Smooth muscle cell (in vitro differentiated cells): ENCODE measurements around the gene F12. TPM values are rescaled to one million over a fixed set of nuclear protein-coding genes. Genes with fewer than 3 reads are reported as not detected.

Experiments used
- DNase-seq: peaks from one replicate; lab custom pipeline; 2025; ENCODE audit not compliant: unreplicated experiment; lab: John Stamatoyannopoulos, UW
- H2AFZ ChIP-seq: fragments of 200-600 bp; sonication (generic); 2 replicates; pipeline ENCODE4 v1.6.0; 2016; ENCODE audit warnings: antibody characterized with exemption, low read depth, mild to moderate bottlenecking
- H3F3A ChIP-seq: fragments of 200-600 bp; sonication (generic); 2 replicates; pipeline ENCODE4 v1.6.0; 2017; ENCODE audit warnings: antibody characterized with exemption, low read depth
- H3K27ac ChIP-seq: fragments of 200-600 bp; sonication (generic); 2 replicates; pipeline ENCODE4 v1.5.1; 2016; ENCODE audit warnings: low read depth, mild to moderate bottlenecking
- H3K27me3 ChIP-seq: fragments of 200-600 bp; sonication (generic); 2 replicates; pipeline ENCODE4 v1.6.1; 2016; ENCODE audit warnings: low read depth, mild to moderate bottlenecking
- H3K36me3 ChIP-seq: fragments of 200-600 bp; sonication (generic); 2 replicates; pipeline ENCODE4 v1.5.1; 2016; ENCODE audit warnings: low read depth
- H3K4me1 ChIP-seq: fragments of 200-600 bp; sonication (generic); 2 replicates; pipeline ENCODE4 v1.5.1; 2016; ENCODE audit warnings: low read depth
- H3K4me2 ChIP-seq: fragments of 200-600 bp; sonication (generic); 2 replicates; pipeline ENCODE4 v1.6.0; 2016; ENCODE audit warnings: mild to moderate bottlenecking
- H3K4me3 ChIP-seq: fragments of 200-600 bp; sonication (generic); 2 replicates; pipeline ENCODE4 v1.5.1; 2016; ENCODE audit warnings: mild to moderate bottlenecking
- H3K79me2 ChIP-seq: fragments of 200-600 bp; sonication (generic); 2 replicates; pipeline ENCODE4 v1.6.0; 2016; ENCODE audit warnings: low read depth, mild to moderate bottlenecking
- H3K9ac ChIP-seq: fragments of 200-600 bp; sonication (generic); 2 replicates; pipeline ENCODE4 v1.6.0; 2016; ENCODE audit warnings: low read depth
- H3K9me3 ChIP-seq: fragments of 200-600 bp; sonication (generic); replicated peaks from 2 replicates; pipeline ENCODE4 v1.5.1; 2016; ENCODE audit warnings: low read depth
- H4K20me1 ChIP-seq: fragments of 200-600 bp; sonication (generic); 2 replicates; pipeline ENCODE4 v1.6.0; 2016; ENCODE audit warnings: low read depth
- CTCF ChIP-seq: fragments of 200-600 bp; sonication (generic); IDR thresholded peaks from 2 replicates; pipeline ENCODE4 v1.5.1; 2017; ENCODE audit warnings: borderline replicate concordance, mild to moderate bottlenecking, antibody characterized with exemption; ENCODE audit not compliant: insufficient read depth, poor library complexity, severe bottlenecking
- WGBS: methylation state at CpG from one replicate; pipeline ENCODE4 v1.1.7; 2016; ENCODE audit warnings: low lambda C conversion rate; 5-methylcytosine and 5-hydroxymethylcytosine counted together
- polyA plus RNA-seq: library from polyadenylated mRNA; unstranded; fragments of >200 nt; fragmentation: Nextera tagmentation; extraction: Ambion mirVana; gene quantifications from 2 replicates; pipeline ENCODE4 v1.2.1, GENCODE V29; 2016
- total RNA-seq: library from RNA; depleted of rRNA; stranded (reverse); fragments of >200 nt; gene quantifications from 2 replicates; pipeline ENCODE4 v1.2.3, GENCODE V29; 2014

The F12 gene
- total and polyA plus RNA-seq, 2 experiments from 2014 or later, result 3.6 to 15.0 TPM

DNA sequence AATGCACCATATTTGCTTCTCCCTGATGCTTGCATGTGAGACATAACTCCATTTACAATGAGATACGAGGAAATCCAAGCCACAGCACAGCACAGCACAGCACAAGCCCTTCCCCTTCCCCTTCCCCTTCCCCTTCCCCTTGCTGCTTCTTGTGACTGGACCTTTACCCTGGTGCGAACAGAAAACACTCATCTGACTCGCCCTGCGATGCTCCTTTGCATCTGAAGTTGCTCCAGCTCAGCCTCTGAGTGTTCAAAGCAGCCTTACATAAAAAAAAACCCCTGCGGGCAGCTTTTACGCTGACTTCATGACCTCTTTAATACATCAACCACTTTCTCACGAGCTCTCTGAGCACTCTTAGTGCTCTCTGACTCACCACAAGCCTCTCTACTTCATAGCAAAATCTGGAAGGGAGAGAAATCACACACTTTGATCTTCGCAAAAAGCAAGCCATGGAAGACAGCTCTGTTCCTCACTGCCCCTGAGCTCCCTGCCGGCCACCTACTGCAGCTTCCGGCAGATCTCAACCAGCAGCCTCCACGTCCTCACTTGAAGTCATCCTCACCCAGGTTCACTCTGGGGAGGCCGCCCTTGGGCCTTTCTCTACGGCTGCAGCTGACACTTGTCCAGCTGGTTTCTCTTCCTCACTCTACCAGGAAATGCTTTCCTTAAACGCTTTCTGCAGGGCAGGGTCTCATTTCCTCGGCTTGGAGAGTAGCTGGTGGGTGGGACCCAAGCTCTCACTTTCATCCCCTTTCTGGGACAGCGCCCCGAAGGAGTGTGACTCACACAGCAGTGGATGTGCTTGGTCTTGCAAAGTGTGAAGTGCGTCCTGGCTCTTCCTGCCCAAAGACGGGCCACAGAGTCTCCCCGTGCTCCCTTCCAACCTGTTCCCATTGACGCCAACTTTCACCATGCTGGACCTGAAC is 19.9 kb downstream of the F12 start:
- Histone ChIP-seq H4K20me1 (peaks cover 3% of the 10 kb centered on the region), H3K27me3 (no peaks in the 10 kb centered on the region), H3K36me3 (no peaks in the 10 kb centered on the region), H3K4me3 (no peak overlapping the region), H3F3A (peaks cover 11% of the 10 kb centered on the region), H2AFZ (no peak overlapping the region), H3K9me3 (no peaks in the 10 kb centered on the region), H3K4me2 (peak overlapping the region; percentile 63), H3K79me2 (no peaks in the 10 kb centered on the region), H3K4me1 (no peaks in the 10 kb centered on the region), H3K9ac (peak overlapping the region; percentile 36), H3K27ac (peak overlapping the region; percentile 87)
- no peak for TF ChIP-seq CTCF
- no peak for DNase-seq
- WGBS, result 19% methylated on average over 21 of the region's 21 CpGs

GRCh38 chr5:177388521-177389052 is 20.8 kb downstream of the F12 start:
- no peak overlapping the region for H3K4me2 ChIP-seq
- H3K36me3 ChIP-seq, result no peaks in the 10 kb centered on the region
- no peaks in the 10 kb centered on the region for H3K27me3 ChIP-seq
- H3F3A ChIP-seq, result peaks cover 11% of the 10 kb centered on the region
- no peak for TF ChIP-seq CTCF
- no peak overlapping the region for H3K9ac ChIP-seq
- no peak for DNase-seq
- H3K4me1 ChIP-seq, result no peaks in the 10 kb centered on the region
- H3K4me3 ChIP-seq, result no peak overlapping the region
- 93% methylated on average over 10 of the region's 10 CpGs for WGBS
- H3K79me2 ChIP-seq, result no peaks in the 10 kb centered on the region
- no peak overlapping the region for H2AFZ ChIP-seq
- H3K9me3 ChIP-seq, result no peaks in the 10 kb centered on the region
- peak overlapping the region; percentile 87 for H3K27ac ChIP-seq
- H4K20me1 ChIP-seq, result peaks cover 3% of the 10 kb centered on the region

DNA sequence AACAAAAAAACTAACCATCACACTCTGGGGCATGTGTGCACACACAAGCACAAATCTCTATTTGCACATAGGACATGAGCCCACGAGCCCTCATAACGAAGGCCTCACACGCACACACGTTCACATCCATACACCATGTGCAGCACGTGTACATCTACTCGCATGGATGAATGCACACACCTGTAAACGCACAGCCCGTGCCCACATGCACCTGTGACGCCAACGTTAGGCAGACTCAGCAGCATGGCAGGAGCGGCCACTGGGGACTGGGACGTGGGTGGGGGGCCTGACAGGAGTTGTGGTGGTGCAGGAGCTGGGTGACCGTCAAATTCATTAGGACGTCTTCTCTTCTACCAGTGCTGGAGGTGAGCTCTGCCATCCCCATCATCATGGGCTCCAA is 22.0 kb downstream of the F12 start:
- Histone ChIP-seq H3K36me3 (no peaks in the 10 kb centered on the region), H4K20me1 (peaks cover 3% of the 10 kb centered on the region), H3K27ac (no peak overlapping the region), H2AFZ (no peak overlapping the region), H3K4me3 (no peak overlapping the region), H3K9me3 (no peaks in the 10 kb centered on the region), H3K79me2 (no peaks in the 10 kb centered on the region), H3K4me1 (no peaks in the 10 kb centered on the region), H3F3A (peaks cover 11% of the 10 kb centered on the region), H3K4me2 (no peak overlapping the region), H3K9ac (no peak overlapping the region), H3K27me3 (no peaks in the 10 kb centered on the region)
- 93% methylated on average over 14 of the region's 14 CpGs for WGBS
- no peak for TF ChIP-seq CTCF
- DNase-seq, result no peak
